K562 (cell line): ENCODE data around the gene ADD1. TPM values are rescaled to one million over a fixed set of nuclear protein-coding genes. Genes with fewer than 3 reads are reported as not detected.
A peak's percentile ranks its signal among the peaks of the same experiment; 100 is the strongest.

Experiments used
- CEBPG ChIP-seq, 3 experiments: fragments of 200-800 bp in 1 of 3; sonication (Bioruptor generic) in 1 of 3; sonication (generic) in 1 of 3; formaldehyde crosslinking in 1 of 3; IDR thresholded peaks in 2 of 3; conservative IDR thresholded peaks in 1 of 3; 2 replicates each; pipeline versions ENCODE4 v1.6.1 to v1.8.0; 2016 to 2022; ENCODE audit warnings: missing compliant biosample characterization in 2 of 3, missing genetic modification characterization in 2 of 3, mild to moderate bottlenecking in 1 of 3, missing genetic modification reagents in 1 of 3
- FOXK1 ChIP-seq: sonication (generic); formaldehyde crosslinking; IDR thresholded peaks from 2 replicates; pipeline ENCODE4 v1.8.0; 2022; ENCODE audit warnings: missing genetic modification reagents, mild to moderate bottlenecking, borderline replicate concordance
- FOXK2 ChIP-seq, 2 experiments: fragments of 450-650 bp; IDR thresholded peaks in 1 of 2; conservative IDR thresholded peaks in 1 of 2; 2 replicates each; pipeline ENCODE4 v1.6.1; 2016; ENCODE audit warnings: low read depth in 2 of 2, mild to moderate bottlenecking in 1 of 2
- HNRNPLL ChIP-seq: fragments of 200-400 bp; formaldehyde crosslinking; IDR thresholded peaks from 2 replicates; pipeline ENCODE4 v1.6.1; 2017; ENCODE audit warnings: low read length, low read depth, mild to moderate bottlenecking; ENCODE audit not compliant: poor library complexity, severe bottlenecking
- MAZ ChIP-seq, 2 experiments: fragments of 450-650 bp in 1 of 2; sonication (generic) in 1 of 2; formaldehyde crosslinking; IDR thresholded peaks in 1 of 2; conservative IDR thresholded peaks in 1 of 2; 2 replicates each; pipeline versions ENCODE4 v1.4.0 to v1.5.0; 2020; ENCODE audit warnings: mild to moderate bottlenecking in 1 of 2, missing genetic modification reagents in 1 of 2
- NCOA6 ChIP-seq: fragments of 450-650 bp; IDR thresholded peaks from 2 replicates; pipeline ENCODE4 v1.6.1; 2017; ENCODE audit warnings: mild to moderate bottlenecking
- SAFB ChIP-seq: fragments of 200-400 bp; formaldehyde crosslinking; IDR thresholded peaks from 2 replicates; pipeline ENCODE4 v1.6.1; 2017; ENCODE audit warnings: low read depth, low read length, borderline replicate concordance
- SNRNP70 ChIP-seq: fragments of 200-400 bp; formaldehyde crosslinking; optimal IDR thresholded peaks from 2 replicates; pipeline ENCODE3; 2017; ENCODE audit warnings: low read depth, low read length
- SREBF1 ChIP-seq: fragments of 150-350 bp; IDR thresholded peaks from 2 replicates; pipeline ENCODE4 v1.6.1; 2014; ENCODE audit warnings: antibody characterized with exemption, low read depth, low read length, borderline replicate concordance
- TBL1XR1 ChIP-seq, 2 experiments: IDR thresholded peaks; 2 replicates each; pipeline ENCODE4 v1.6.1; 2012; ENCODE audit warnings: improper control_type of control experiment in 2 of 2, low read length in 2 of 2, mild to moderate bottlenecking in 1 of 2
- ZBTB7A ChIP-seq: IDR thresholded peaks from 2 replicates; pipeline ENCODE4 v1.6.1; 2011; ENCODE audit warnings: low read depth, mild to moderate bottlenecking, low read length, moderate library complexity, borderline replicate concordance; ENCODE audit not compliant: control insufficient read depth
- ZNF184 ChIP-seq: sonication (generic); formaldehyde crosslinking; IDR thresholded peaks from 2 replicates; pipeline ENCODE4 v1.5.0; 2020; ENCODE audit warnings: missing genetic modification reagents
- ZNF76 ChIP-seq: fragments of 250-450 bp; sonication (Bioruptor Pico); IDR thresholded peaks from 2 replicates; pipeline ENCODE4 v1.4.0; 2020; ENCODE audit warnings: mild to moderate bottlenecking, moderate library complexity, borderline replicate concordance
- polyA plus RNA-seq, 8 experiments: library from polyadenylated mRNA; depleted of rRNA in 4 of 8; stranded (reverse) in 5 of 8; unstranded in 3 of 8; fragments of >200 nt; fragmentation: Nextera tagmentation in 2 of 8; fragmentation: Illumina TruSeq in 1 of 8; extraction: Ambion mirVana in 2 of 8; extraction: Trizol in 1 of 8; gene quantifications; 2 replicates each; pipeline versions ENCODE4 v1.2.1 to v1.2.3, GENCODE V29; 2011 to 2014; ENCODE audit warnings: inconsistent platforms in 1 of 8, missing spikeins in 1 of 8
- total RNA-seq, 7 experiments: library from RNA; depleted of rRNA in 6 of 7; stranded (reverse); fragments of >200 nt in 6 of 7; fragmentation: Illumina TruSeq in 2 of 7; extraction: Trizol in 2 of 7; gene quantifications; 2 replicates each; pipeline versions ENCODE4 v1.2.1 to v1.2.3, GENCODE V29; 2011 to 2021; ENCODE audit warnings: low replicate concordance in 1 of 7
- TF ChIP-seq, protein P1 (sequence below): conservative IDR thresholded peaks from 2 replicates; pipeline ENCODE4 v1.6.1; 2011; ENCODE audit warnings: low read depth, mild to moderate bottlenecking, low read length; ENCODE audit not compliant: control insufficient read depth
- TF ChIP-seq, protein P2 (sequence below): fragments of 450-650 bp; IDR thresholded peaks from 2 replicates; pipeline ENCODE4 v1.6.1; 2017; ENCODE audit warnings: antibody characterized with exemption, mild to moderate bottlenecking

The ADD1 gene
- total and polyA plus RNA-seq, 9 of the 15 experiments (the other 6 are each of a cell fraction or from before 2014, with no cell fraction given): 17.5 to 153 (median 74.0) TPM

GRCh38 chr4:2934077-2934812 is 90.6 kb downstream of the ADD1 start (continued):
- TF ChIP-seq NCOA6 (no peak), ZNF76 (CRISPR knock-in tag) (no peak), ZNF184 (no peak), FOXK2 (conservative IDR thresholded peaks at IDR 0.05 in 1 of 2, IDR thresholded peaks at IDR 0.05 in 1 of 2; ENCODE audit: low read depth in 2 of 2) (no peak), HNRNPLL (peak; percentile 26), TBL1XR1 (IDR thresholded peaks at IDR 0.05; ENCODE audit: low read length in 2 of 2) (no peak), ZBTB7A (0 out of 2 replicates have a peak, but pooled peaks have one; percentile 36), MAZ (CRISPR knock-in tag; conservative IDR thresholded peaks at IDR 0.05 in 1 of 2, IDR thresholded peaks at IDR 0.05 in 1 of 2) (0 out of 4 replicates have a peak, but pooled peaks of 1 of the 2 experiments have one; percentile 15), FOXK1 (CRISPR knock-in tag) (no peak), SAFB (peak; percentile 73; the same call in 1 of the 2 replicates), SREBF1 (no peak), CEBPG (CRISPR knock-in tag; IDR thresholded peaks at IDR 0.05) (0 out of 2 replicates have a peak, but pooled peaks have one; percentile 27), CEBPG (tag; conservative IDR thresholded peaks at IDR 0.05 in 1 of 2, IDR thresholded peaks at IDR 0.05 in 1 of 2) (no peak), SNRNP70 (no peak)
- TF ChIP-seq, protein P1, sequence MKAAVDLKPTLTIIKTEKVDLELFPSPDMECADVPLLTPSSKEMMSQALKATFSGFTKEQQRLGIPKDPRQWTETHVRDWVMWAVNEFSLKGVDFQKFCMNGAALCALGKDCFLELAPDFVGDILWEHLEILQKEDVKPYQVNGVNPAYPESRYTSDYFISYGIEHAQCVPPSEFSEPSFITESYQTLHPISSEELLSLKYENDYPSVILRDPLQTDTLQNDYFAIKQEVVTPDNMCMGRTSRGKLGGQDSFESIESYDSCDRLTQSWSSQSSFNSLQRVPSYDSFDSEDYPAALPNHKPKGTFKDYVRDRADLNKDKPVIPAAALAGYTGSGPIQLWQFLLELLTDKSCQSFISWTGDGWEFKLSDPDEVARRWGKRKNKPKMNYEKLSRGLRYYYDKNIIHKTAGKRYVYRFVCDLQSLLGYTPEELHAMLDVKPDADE: 0 out of 2 replicates have a peak, but pooled peaks have one; percentile 28
- TF ChIP-seq, protein P2, sequence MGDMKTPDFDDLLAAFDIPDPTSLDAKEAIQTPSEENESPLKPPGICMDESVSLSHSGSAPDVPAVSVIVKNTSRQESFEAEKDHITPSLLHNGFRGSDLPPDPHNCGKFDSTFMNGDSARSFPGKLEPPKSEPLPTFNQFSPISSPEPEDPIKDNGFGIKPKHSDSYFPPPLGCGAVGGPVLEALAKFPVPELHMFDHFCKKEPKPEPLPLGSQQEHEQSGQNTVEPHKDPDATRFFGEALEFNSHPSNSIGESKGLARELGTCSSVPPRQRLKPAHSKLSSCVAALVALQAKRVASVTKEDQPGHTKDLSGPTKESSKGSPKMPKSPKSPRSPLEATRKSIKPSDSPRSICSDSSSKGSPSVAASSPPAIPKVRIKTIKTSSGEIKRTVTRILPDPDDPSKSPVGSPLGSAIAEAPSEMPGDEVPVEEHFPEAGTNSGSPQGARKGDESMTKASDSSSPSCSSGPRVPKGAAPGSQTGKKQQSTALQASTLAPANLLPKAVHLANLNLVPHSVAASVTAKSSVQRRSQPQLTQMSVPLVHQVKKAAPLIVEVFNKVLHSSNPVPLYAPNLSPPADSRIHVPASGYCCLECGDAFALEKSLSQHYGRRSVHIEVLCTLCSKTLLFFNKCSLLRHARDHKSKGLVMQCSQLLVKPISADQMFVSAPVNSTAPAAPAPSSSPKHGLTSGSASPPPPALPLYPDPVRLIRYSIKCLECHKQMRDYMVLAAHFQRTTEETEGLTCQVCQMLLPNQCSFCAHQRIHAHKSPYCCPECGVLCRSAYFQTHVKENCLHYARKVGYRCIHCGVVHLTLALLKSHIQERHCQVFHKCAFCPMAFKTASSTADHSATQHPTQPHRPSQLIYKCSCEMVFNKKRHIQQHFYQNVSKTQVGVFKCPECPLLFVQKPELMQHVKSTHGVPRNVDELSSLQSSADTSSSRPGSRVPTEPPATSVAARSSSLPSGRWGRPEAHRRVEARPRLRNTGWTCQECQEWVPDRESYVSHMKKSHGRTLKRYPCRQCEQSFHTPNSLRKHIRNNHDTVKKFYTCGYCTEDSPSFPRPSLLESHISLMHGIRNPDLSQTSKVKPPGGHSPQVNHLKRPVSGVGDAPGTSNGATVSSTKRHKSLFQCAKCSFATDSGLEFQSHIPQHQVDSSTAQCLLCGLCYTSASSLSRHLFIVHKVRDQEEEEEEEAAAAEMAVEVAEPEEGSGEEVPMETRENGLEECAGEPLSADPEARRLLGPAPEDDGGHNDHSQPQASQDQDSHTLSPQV: no peak
